HepG2 (cell line): Measurements from ENCODE around the gene WNT6. TPM values are rescaled to one million over a fixed set of nuclear protein-coding genes. Genes with fewer than 3 reads are reported as not detected.

Experiments
- ARID2 ChIP-seq: sonication (generic); formaldehyde crosslinking; IDR thresholded peaks from 2 replicates; pipeline ENCODE4 v1.8.1; 2022; ENCODE audit warnings: mild to moderate bottlenecking, missing genetic modification reagents, borderline replicate concordance
- ARNT2 ChIP-seq: sonication (generic); formaldehyde crosslinking; IDR thresholded peaks from 2 replicates; pipeline ENCODE4 v1.8.0; 2022; ENCODE audit warnings: mild to moderate bottlenecking, low read depth, missing genetic modification reagents, moderate library complexity
- ATF7 ChIP-seq, 2 experiments: fragments of 450-650 bp in 1 of 2; sonication (generic) in 1 of 2; formaldehyde crosslinking in 1 of 2; IDR thresholded peaks; 2 replicates each; pipeline versions ENCODE4 v1.4.0 to v1.6.1; 2016 to 2020; ENCODE audit warnings: antibody characterized with exemption in 1 of 2, mild to moderate bottlenecking in 1 of 2, missing genetic modification reagents in 1 of 2
- DNMT1 ChIP-seq: sonication (generic); formaldehyde crosslinking; IDR thresholded peaks from 2 replicates; pipeline ENCODE4 v1.5.1; 2020; ENCODE audit warnings: mild to moderate bottlenecking, missing genetic modification reagents
- FOSL2 ChIP-seq: sonication (generic); formaldehyde crosslinking; IDR thresholded peaks from 2 replicates; pipeline ENCODE4 v1.4.0; 2020; ENCODE audit warnings: missing genetic modification reagents
- GATAD2A ChIP-seq: IDR thresholded peaks from 2 replicates; pipeline ENCODE4 v1.6.1; 2016
- MAF1 ChIP-seq: sonication (generic); formaldehyde crosslinking; IDR thresholded peaks from 2 replicates; pipeline ENCODE4 v1.5.0; 2020; ENCODE audit warnings: missing genetic modification reagents, borderline replicate concordance
- NFE2 ChIP-seq: sonication (generic); formaldehyde crosslinking; IDR thresholded peaks from 2 replicates; pipeline ENCODE4 v1.4.0; 2020; ENCODE audit warnings: missing genetic modification reagents
- NR2C2 ChIP-seq: sonication (generic); formaldehyde crosslinking; IDR thresholded peaks from 2 replicates; pipeline ENCODE4 v1.4.0; 2020; ENCODE audit warnings: missing genetic modification reagents, mild to moderate bottlenecking, moderate library complexity, borderline replicate concordance
- PAWR ChIP-seq: sonication (generic); formaldehyde crosslinking; IDR thresholded peaks from 2 replicates; pipeline ENCODE4 v1.4.0; 2020; ENCODE audit warnings: missing genetic modification reagents, mild to moderate bottlenecking, borderline replicate concordance
- POLR2G ChIP-seq: fragments of 200-400 bp; formaldehyde crosslinking; IDR thresholded peaks from 2 replicates; pipeline ENCODE4 v1.6.1; 2018; ENCODE audit warnings: mild to moderate bottlenecking, low read depth, low read length, moderate library complexity
- SP2 ChIP-seq: sonication (generic); formaldehyde crosslinking; IDR thresholded peaks from 2 replicates; pipeline ENCODE4 v1.5.1; 2020; ENCODE audit warnings: mild to moderate bottlenecking, missing genetic modification reagents
- TEAD3 ChIP-seq: optimal IDR thresholded peaks from 2 replicates; pipeline ENCODE3; 2016; ENCODE audit warnings: borderline replicate concordance
- TFAP4 ChIP-seq: sonication (generic); IDR thresholded peaks from 2 replicates; pipeline ENCODE4 v1.6.1; 2016; ENCODE audit warnings: low read depth, borderline replicate concordance
- TRAFD1 ChIP-seq: sonication (generic); formaldehyde crosslinking; IDR thresholded peaks from 2 replicates; pipeline ENCODE4 v1.5.1; 2020; ENCODE audit warnings: missing genetic modification reagents, mild to moderate bottlenecking, borderline replicate concordance
- ZBTB2 ChIP-seq: sonication (generic); formaldehyde crosslinking; IDR thresholded peaks from 2 replicates; pipeline ENCODE4 v1.8.0; 2022; ENCODE audit warnings: low read depth, missing genetic modification reagents
- ZNF296 ChIP-seq: sonication (generic); formaldehyde crosslinking; conservative IDR thresholded peaks from 2 replicates; pipeline ENCODE4 v1.5.0; 2020; ENCODE audit warnings: mild to moderate bottlenecking, missing genetic modification reagents
- ZNF44 ChIP-seq: sonication (generic); formaldehyde crosslinking; IDR thresholded peaks from 2 replicates; pipeline ENCODE4 v1.5.1; 2020; ENCODE audit warnings: mild to moderate bottlenecking, missing genetic modification reagents
- ZNF576 ChIP-seq: sonication (generic); formaldehyde crosslinking; IDR thresholded peaks from 2 replicates; pipeline ENCODE4 v1.4.0; 2020; ENCODE audit warnings: mild to moderate bottlenecking, missing genetic modification reagents
- ZNF7 ChIP-seq: IDR thresholded peaks from 2 replicates; pipeline ENCODE4 v1.6.1; 2016; ENCODE audit warnings: missing biosample characterization, missing genetic modification reagents
- ZNF850 ChIP-seq: sonication (generic); formaldehyde crosslinking; conservative IDR thresholded peaks from 2 replicates; pipeline ENCODE4 v1.9.0; 2021; ENCODE audit warnings: mild to moderate bottlenecking, missing genetic modification reagents
- ZSCAN12 ChIP-seq: sonication (generic); formaldehyde crosslinking; IDR thresholded peaks from 2 replicates; pipeline ENCODE4 v1.9.0; 2021; ENCODE audit warnings: mild to moderate bottlenecking, missing genetic modification reagents
- polyA plus RNA-seq, 8 experiments: library from polyadenylated mRNA; depleted of rRNA in 3 of 8; stranded (reverse) in 7 of 8; unstranded in 1 of 8; fragments of >200 nt; fragmentation: Illumina TruSeq in 4 of 8; extraction: Trizol in 4 of 8; gene quantifications; 2 replicates each; pipeline versions ENCODE4 v1.2.1 to v1.2.3, GENCODE V29; 2011 to 2016; ENCODE audit warnings: low read depth in 4 of 8, missing spikeins in 1 of 8, mixed read lengths in 1 of 8; ENCODE audit not compliant: insufficient read depth in 1 of 8
- total RNA-seq, 5 experiments: library from RNA; depleted of rRNA; stranded (reverse); fragments of >200 nt; fragmentation: Illumina TruSeq; extraction: Trizol; gene quantifications; 2 replicates each; pipeline ENCODE4 v1.2.3, GENCODE V29; 2016; ENCODE audit warnings: low read depth in 1 of 5
- TF ChIP-seq, protein P1 (sequence below): sonication (generic); formaldehyde crosslinking; IDR thresholded peaks from 2 replicates; pipeline ENCODE4 v1.9.0; 2021; ENCODE audit warnings: missing genetic modification reagents, borderline replicate concordance

WNT6 gene
- total and polyA plus RNA-seq, 2 of the 13 experiments (the other 11 are each of a cell fraction or from before 2014, with no cell fraction given), result 0.20 TPM; not detected in 1

- TF ChIP-seq DNMT1 (CRISPR knock-in tag) (peak; percentile 93; the same call in 1 of the 2 replicates), ZSCAN12 (peak; percentile 72; the same call in 1 of the 2 replicates), ZNF44 (CRISPR knock-in tag) (peak; percentile 38; the same call in 1 of the 2 replicates), GATAD2A (CRISPR knock-in tag) (peak; percentile 79), ARID2 (CRISPR knock-in tag) (peak; percentile 58; the same call in 1 of the 2 replicates), PAWR (0 out of 2 replicates have a peak, but pooled peaks have one; percentile 78), MAF1 (CRISPR knock-in tag) (peak; percentile 84; the same call in 1 of the 2 replicates), TFAP4 (no peak; the same call in 1 of the 2 replicates), ZBTB2 (CRISPR knock-in tag) (no peak), ZNF7 (CRISPR knock-in tag) (no peak), ZNF850 (CRISPR knock-in tag) (no peak), ATF7 (IDR thresholded peaks at IDR 0.05) (no peak), ATF7 (CRISPR knock-in tag; IDR thresholded peaks at IDR 0.05) (peak; percentile 85), TEAD3 (CRISPR knock-in tag) (peak; percentile 84), ARNT2 (peak; percentile 100), NR2C2 (peak; percentile 85), FOSL2 (CRISPR knock-in tag) (peak; percentile 42; the same call in 1 of the 2 replicates), TRAFD1 (peak; percentile 94; the same call in 1 of the 2 replicates), SP2 (CRISPR knock-in tag) (peak; percentile 100), POLR2G (peak; percentile 83), NFE2 (CRISPR knock-in tag) (no peak), ZNF296 (peak; percentile 84), ZNF576 (CRISPR knock-in tag) (peak; percentile 82; the same call in 1 of the 2 replicates)
- TF ChIP-seq, protein P1, sequence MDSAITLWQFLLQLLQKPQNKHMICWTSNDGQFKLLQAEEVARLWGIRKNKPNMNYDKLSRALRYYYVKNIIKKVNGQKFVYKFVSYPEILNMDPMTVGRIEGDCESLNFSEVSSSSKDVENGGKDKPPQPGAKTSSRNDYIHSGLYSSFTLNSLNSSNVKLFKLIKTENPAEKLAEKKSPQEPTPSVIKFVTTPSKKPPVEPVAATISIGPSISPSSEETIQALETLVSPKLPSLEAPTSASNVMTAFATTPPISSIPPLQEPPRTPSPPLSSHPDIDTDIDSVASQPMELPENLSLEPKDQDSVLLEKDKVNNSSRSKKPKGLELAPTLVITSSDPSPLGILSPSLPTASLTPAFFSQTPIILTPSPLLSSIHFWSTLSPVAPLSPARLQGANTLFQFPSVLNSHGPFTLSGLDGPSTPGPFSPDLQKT (CRISPR knock-in tag), result peak; percentile 91; the same call in 1 of the 2 replicates
These were observed 49.4 kb downstream of the WNT6 start (continued) for GRCh38 chr2:218908721-218909619.
